Measurements from ENCODE around the gene CRAT. TPM values are rescaled to one million over a fixed set of nuclear protein-coding genes. Genes with fewer than 3 reads are reported as not detected.

The CRAT gene
- 10 to 100 TPM; 35.5 to 50.2 (median 42.6) TPM for total RNA-seq (2021; fragmentation: NEBNext Ultra II Directional; extraction: Animal tissue kit (Norgen Biotek cat#: 25700))
- long read RNA-seq, transcript CRAT-202 (2 exons, 973 nt), result minor isoform, 6 of 50 reads
- long read RNA-seq, transcript CRAT-207 (15 exons, 2,253 nt), result minor isoform, 11 of 50 reads
- long read RNA-seq, transcript CRAT-201 (14 exons, 2,763 nt), result major isoform, 21 of 50 reads
- long read RNA-seq, partial matches to known transcripts, result 7 of 50 reads
- long read RNA-seq, other reads (novel, unspliced or antisense), result 5 of 50 reads

GRCh38 chr9:129110740-129111527 lies at the start of gene CRAT, which contains the start of gene PTPA:
Gene CRAT (minus strand): TSS chr9:129110793. CDS start chr9:129110509, 284 bp downstream.
Gene PTPA (plus strand): TSS chr9:129111415. CDS start chr9:129111601, 186 bp downstream.
- H3K4me1 Mint-ChIP-seq (ENCODE audit: low read depth), result peaks cover 29% of the 10 kb centered on the region
- DNase-seq, result peak; percentile 90
- H3K4me3 Mint-ChIP-seq, result peak within 1 kb of the TSS; percentile 90
- no peaks in the 10 kb centered on the region for H3K9me3 Mint-ChIP-seq
- H3K27me3 Mint-ChIP-seq (ENCODE audit: insufficient read depth), result no peaks in the 10 kb centered on the region
- H3K27ac Mint-ChIP-seq, result peak within 1 kb of the TSS; percentile 96
- TF ChIP-seq, protein P1, sequence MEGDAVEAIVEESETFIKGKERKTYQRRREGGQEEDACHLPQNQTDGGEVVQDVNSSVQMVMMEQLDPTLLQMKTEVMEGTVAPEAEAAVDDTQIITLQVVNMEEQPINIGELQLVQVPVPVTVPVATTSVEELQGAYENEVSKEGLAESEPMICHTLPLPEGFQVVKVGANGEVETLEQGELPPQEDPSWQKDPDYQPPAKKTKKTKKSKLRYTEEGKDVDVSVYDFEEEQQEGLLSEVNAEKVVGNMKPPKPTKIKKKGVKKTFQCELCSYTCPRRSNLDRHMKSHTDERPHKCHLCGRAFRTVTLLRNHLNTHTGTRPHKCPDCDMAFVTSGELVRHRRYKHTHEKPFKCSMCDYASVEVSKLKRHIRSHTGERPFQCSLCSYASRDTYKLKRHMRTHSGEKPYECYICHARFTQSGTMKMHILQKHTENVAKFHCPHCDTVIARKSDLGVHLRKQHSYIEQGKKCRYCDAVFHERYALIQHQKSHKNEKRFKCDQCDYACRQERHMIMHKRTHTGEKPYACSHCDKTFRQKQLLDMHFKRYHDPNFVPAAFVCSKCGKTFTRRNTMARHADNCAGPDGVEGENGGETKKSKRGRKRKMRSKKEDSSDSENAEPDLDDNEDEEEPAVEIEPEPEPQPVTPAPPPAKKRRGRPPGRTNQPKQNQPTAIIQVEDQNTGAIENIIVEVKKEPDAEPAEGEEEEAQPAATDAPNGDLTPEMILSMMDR (IDR thresholded peaks at IDR 0.05), result no peak
- peaks cover 5% of the 10 kb centered on the region; the same call in 1 of the 2 replicates for H3K36me3 Mint-ChIP-seq (ENCODE audit: low read depth)

- H3K9me3 Mint-ChIP-seq, result peaks cover under 1% of the 10 kb centered on the region; the same call in 1 of the 2 replicates
- H3K27ac Mint-ChIP-seq, result no peak overlapping the region
- peaks cover 5% of the 10 kb centered on the region for H3K36me3 Mint-ChIP-seq (ENCODE audit: low read depth)
- DNase-seq, result no peak
- no peak overlapping the region for H3K4me3 Mint-ChIP-seq
- TF ChIP-seq, protein P1 (IDR thresholded peaks at IDR 0.05), result no peak
- H3K27me3 Mint-ChIP-seq (ENCODE audit: insufficient read depth), result peaks cover 2% of the 10 kb centered on the region; the same call in 1 of the 2 replicates
- H3K4me1 Mint-ChIP-seq (ENCODE audit: low read depth), result peaks cover under 1% of the 10 kb centered on the region
Measured at GRCh38 chr9:129156163-129156562, 45.6 kb upstream of the CRAT start.

- Mint-ChIP-seq H3K4me1 (ENCODE audit: low read depth) (no peaks in the 10 kb centered on the region), H3K4me3 (no peak overlapping the region), H3K27me3 (ENCODE audit: insufficient read depth) (peaks cover 2% of the 10 kb centered on the region), H3K27ac (no peak overlapping the region), H3K9me3 (no peaks in the 10 kb centered on the region), H3K36me3 (ENCODE audit: low read depth) (no peaks in the 10 kb centered on the region)
- TF ChIP-seq, protein P1 (IDR thresholded peaks at IDR 0.05), result no peak
- no peak for DNase-seq
Measured at GRCh38 chr9:129154866-129155477, 44.4 kb upstream of the CRAT start.

GRCh38 chr9:129151469-129151868 lies 40.9 kb upstream of the CRAT start:
- Mint-ChIP-seq H3K36me3 (ENCODE audit: low read depth) (no peaks in the 10 kb centered on the region), H3K27me3 (ENCODE audit: insufficient read depth) (peaks cover 2% of the 10 kb centered on the region), H3K9me3 (no peaks in the 10 kb centered on the region), H3K4me1 (ENCODE audit: low read depth) (peaks cover 10% of the 10 kb centered on the region), H3K27ac (no peak overlapping the region; the same call in 1 of the 2 replicates), H3K4me3 (no peak overlapping the region)
- DNase-seq, result no peak
- TF ChIP-seq, protein P1 (IDR thresholded peaks at IDR 0.05), result no peak

- Mint-ChIP-seq H3K27me3 (ENCODE audit: insufficient read depth) (peaks cover 2% of the 10 kb centered on the region), H3K36me3 (ENCODE audit: low read depth) (no peaks in the 10 kb centered on the region), H3K4me3 (no peak overlapping the region), H3K27ac (no peak overlapping the region; the same call in 1 of the 2 replicates), H3K9me3 (no peaks in the 10 kb centered on the region), H3K4me1 (ENCODE audit: low read depth) (peaks cover 17% of the 10 kb centered on the region)
- DNase-seq, result no peak
- TF ChIP-seq, protein P1 (IDR thresholded peaks at IDR 0.05), result no peak
Measured at GRCh38 chr9:129150672-129151211, 40.1 kb upstream of the CRAT start.

Measured in HFFc6 (cell line).